NCI-H187 (cell line): Measurements from ENCODE around the gene CNNM4.

Source experiments
- DNase-seq, 2 experiments: peaks; one replicate each; lab custom pipeline; 2025; lab: John Stamatoyannopoulos, UW

CNNM4 gene

DNA sequence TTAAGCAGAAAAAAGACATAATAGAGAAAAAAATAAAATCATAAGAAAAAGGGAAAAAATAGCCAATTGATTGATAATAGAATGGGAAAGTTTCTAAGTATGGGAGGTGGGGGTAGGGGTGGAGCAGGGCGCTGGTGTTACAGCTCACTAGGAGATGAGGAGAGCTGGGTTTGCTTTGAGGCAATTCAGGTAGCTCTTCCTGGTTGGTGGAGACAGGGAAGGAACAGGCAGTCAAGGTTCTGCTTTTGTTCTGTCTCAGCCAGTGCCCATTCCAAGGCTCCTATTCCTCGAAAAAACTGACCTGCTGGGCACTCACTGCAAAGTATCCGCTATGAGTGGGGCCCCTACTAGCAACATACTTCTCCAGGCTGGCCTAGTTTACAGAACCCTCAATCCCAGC is 1.7 kb upstream of the CNNM4 start:
- no peak for DNase-seq

DNA sequence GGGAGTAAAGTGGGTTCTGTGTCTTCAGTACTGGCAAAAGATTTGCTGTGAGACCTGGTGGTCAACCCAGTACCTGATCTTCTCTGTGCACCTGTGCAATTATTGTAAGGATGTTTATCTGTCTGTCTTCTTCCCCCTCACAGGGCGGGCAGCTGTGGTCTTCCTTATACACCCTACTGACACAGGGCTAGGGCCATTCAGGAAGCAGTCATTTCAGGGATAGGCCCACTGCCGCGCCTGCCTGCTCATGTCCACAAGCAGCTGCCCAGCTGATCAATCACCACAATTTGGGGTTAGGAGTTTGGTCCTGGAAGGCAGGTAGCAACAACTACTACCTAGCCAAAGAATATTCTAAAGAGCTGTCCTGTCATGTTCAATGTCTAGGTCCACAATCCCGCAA is 1.2 kb upstream of the CNNM4 start:
- no peak for DNase-seq

DNA sequence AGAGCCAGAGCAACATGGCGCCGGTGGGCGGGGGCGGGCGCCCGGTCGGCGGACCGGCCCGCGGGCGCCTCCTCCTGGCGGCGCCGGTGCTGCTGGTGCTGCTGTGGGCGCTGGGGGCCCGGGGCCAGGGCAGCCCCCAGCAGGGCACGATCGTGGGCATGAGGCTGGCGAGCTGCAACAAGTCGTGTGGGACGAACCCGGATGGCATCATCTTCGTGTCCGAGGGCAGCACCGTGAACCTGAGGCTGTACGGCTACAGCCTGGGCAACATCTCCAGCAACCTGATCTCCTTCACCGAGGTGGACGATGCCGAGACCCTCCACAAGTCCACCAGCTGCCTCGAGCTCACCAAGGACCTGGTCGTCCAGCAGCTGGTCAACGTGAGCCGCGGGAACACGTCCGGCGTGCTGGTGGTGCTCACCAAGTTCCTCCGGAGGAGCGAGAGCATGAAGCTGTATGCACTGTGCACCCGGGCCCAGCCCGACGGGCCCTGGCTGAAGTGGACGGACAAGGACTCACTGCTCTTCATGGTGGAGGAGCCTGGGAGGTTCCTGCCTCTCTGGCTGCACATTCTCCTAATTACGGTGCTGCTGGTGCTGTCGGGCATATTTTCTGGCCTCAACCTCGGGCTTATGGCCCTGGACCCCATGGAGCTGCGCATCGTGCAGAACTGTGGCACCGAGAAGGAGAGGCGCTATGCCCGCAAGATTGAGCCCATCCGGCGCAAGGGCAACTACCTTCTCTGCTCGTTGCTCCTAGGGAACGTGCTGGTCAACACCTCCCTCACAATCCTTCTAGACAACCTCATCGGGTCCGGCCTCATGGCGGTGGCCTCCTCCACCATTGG is 507 bp downstream of the CNNM4 start:
- peak; percentile 6 to 11 for DNase-seq

DNA sequence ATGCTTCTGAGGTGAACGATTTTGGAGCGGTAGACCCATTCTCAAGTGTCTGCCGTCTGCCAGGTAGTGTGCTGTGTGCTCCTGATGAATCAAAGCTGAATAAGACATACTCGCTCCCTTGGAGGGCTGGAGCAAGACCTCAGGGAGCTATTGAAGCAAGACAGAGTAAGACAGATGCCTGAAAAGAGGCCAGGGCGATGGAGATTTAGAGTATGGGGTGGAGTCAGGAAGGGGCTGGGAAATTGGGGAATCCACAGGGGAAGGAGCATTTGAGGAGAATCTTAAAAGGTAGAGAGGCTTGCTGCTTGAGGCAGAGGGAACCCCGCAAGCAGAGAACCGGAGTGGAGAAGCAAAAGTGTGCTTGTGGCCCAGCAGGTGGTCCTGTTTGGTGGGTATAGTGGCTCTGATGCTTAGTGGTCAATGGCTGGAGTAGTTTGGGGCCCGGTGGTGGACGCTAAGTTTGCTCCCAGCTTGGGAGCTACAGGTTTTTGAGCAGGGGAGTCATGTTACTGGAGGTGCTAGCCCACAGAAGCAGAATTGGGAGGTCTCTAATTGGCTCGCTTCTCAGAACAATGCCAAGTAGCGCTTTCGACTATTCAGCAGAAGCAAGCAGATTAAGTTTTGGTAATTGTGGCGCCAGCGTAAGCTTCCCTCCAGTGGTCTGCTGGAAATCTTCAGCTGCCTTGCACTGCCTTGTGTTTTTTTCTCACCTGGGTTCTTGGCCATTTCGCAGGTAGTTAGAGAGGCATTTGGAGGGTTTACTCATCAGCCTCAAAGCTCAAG is 2.0 kb downstream of the CNNM4 start:
- DNase-seq = peak in 1 of 2 experiments; percentile 19

DNA sequence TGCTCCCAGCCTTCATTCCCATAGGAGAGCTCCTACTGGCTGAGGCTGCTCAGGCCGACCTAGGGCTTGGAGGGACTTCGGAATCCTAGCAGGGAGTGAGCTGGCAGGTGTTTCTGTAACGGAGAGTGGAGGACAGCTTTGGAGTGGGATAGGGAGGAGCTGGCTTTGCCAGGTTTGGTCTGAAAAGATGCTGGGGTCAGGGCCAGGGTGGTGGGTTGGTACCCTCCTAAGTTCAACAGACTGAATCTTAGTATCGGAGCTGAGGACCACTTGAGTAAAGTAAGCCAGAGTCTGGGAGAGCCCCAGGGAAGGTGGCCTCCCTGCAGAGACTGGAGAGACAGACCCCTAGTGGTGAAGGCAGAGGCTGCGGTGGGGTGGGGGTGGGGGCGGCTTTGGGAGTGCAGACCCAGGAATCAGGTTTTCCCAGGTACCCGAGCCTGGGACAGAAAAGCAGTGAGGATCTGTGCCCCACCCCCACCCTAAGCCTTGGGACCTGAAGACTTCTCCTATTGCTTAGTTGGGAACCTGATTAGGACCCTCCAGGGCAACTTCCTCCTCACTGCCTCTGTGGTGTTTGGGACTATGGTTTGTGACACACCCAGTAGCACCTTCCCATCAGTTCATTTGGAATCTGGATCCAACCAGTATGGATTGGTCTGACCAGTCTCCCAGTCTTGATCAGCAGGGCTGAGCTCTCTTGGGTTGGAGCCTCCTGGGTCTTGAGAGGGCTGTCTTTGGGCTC is 3.0 kb downstream of the CNNM4 start:
- DNase-seq = peak in 1 of 2 experiments; percentile 10

DNA sequence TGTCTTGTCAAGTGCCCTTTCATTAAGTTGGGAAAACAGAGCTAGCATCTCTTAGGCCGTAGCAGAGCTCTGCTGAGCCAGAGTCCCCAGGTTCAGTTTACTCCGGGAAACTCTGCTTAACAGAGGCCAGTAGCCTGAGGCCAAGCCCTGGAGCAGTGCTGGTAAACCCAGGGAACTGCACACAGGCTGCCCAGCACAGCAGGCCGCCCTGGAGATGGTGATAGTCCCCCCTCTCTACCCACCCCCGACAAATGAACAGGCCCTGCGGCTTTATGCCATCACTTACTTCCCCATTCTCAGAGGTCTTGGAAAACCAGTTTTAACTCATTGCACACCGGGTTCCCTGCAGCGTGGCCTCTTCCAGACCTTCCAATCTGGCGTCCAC is 3.5 kb downstream of the CNNM4 start:
- no peak for DNase-seq

DNA sequence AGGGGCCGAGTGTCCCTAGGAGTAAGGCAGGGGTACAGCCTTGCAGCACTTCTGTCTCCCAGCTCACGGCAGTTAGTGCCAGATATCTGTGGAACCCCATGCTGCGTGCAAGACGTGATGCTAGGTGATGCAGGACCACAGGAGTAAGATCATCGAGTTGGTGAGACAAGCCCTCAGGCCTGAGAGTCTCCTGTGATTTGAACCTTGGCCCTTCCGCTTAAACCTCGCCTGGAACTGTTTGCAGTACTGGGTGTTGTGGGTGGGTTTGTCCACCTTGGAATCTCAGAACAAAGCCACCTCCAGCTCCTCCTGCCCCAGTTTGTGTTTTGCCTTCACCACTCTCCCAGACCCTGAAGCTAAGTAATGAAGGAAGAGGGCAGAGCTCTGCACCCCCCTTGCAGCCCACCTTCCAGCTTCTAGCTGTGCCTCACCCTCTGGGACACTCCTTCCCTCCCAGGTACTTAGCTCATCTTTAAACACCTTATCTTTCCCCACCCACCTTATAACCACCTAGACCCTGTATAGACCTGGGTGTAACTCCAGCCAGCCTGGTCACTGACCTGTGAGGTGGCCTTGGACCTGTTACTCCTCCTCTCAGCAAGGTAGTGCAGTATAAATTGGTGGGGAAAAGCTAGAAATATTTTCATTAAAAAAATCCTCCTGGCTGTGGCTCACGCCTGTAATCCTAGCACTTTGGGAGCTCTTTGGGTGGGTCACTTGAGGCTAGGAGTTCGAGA is 6.6 kb downstream of the CNNM4 start:
- DNase-seq = no peak

DNA sequence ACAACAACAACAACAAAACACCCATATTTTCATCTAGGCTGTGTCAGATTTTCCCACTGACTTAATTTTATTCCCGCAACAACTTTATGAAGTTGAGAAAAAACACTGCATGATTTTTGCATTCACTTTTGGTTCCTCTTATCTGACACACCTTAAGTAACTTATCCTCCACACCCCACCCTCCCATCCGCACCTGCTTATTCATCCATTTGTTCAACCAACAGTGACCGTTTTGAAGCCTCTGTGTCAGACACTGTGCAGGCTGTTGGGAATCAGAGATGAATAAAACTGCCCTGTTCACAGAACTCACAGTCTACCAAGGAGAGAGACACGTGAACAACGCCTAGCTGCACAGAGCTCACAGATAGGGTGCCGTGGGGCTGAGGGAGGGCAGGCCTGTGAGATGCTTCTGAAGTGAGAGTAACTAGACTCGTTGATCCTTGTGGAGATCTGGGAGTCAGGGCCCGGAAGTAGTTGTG is 7.4 kb downstream of the CNNM4 start:
- peak in 1 of 2 experiments; percentile 14 for DNase-seq

DNA sequence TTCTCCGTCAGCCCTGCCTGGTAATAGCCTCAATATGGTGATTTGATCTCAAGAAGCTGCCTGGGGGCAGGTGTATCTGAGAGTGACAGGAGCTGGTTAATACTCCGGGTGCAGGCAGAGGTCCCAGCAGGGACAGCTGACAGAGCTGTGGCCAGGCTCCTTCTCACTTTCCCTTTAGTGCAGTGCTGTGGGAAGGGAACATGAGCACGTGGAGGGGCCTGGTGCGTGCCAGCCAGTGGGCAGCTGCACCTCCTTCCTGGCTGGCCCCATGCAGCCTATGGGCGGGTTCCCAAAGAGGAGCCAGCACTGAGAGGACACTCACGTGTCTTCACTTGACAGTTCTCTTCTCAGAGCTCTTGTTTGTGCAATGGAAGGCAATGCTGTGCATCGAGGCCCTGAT is 9.1 kb downstream of the CNNM4 start:
- DNase-seq = peak; percentile 11 to 16

DNA sequence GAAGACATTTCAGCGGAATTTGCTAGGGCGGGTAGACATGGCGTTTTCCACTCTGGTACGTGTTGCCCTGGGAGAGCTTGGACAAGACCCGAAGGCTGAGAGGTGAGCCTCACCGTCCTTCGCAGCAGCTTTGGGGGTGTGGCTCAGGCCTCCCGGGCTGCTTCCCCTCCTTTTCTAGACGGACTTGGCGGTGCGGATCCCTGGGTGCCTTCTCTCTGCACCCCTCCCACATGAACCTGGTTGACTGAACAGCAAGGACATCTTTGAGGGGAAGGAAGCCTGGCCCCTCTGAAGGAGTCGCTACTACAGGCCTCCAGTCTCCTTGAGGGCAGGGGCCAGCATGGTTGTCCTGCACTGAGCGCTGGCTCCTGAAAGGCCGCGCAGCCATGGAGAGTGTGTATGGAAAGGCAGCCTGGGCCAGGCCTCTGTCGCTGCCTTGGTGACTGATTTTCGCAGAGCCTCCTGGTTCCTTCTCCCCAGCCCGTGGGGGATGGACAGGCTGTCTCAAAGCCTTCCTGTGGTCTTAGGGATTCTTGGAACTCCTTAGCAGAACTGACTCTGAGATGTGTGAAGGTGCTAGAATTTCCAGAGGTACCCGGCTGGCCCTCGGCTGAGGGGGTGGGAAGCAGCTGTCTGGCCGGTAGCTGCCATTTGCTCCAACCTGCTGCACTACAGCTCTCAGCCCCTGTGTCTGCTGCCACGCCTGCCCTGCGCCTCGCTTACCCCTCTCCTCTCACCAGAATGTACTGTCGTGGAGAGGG is 9.9 kb downstream of the CNNM4 start:
- DNase-seq = no peak

DNA sequence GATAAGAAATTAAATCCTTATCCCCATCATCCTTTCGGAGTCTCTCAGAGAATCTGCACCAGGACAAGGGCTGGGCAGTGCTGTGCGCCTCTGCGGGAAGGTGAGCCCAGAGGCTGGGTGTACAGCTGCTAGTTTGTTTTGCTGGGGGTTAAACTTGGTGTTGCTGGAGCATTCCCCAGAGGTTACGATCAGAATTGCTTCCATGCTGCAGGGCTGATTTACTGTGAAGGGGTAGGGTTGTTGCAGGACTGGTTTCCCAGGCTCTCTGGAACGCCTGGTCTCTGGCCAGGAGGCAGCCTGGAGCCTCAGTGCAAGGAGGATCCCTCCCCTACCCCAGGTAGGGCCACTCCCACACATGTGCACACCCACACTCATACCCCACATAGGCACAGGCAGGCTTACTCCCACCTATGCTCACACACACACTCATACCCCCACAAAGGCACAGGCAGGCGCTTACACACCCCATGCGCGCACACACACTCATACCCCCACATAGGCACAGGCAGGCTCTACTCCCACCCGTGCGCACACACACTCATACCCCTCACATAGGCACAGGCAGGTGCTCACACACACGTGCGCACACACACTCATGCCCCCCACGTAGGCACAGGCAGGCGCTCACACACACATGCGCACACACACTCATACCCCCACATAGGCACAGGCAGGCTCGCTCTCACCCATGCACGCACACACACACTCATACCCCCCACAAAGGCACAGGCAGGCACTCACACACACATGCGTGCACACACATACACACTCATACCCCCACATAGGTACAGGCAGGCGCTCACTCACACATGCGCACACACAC is 11.3 kb downstream of the CNNM4 start:
- no peak for DNase-seq

DNA sequence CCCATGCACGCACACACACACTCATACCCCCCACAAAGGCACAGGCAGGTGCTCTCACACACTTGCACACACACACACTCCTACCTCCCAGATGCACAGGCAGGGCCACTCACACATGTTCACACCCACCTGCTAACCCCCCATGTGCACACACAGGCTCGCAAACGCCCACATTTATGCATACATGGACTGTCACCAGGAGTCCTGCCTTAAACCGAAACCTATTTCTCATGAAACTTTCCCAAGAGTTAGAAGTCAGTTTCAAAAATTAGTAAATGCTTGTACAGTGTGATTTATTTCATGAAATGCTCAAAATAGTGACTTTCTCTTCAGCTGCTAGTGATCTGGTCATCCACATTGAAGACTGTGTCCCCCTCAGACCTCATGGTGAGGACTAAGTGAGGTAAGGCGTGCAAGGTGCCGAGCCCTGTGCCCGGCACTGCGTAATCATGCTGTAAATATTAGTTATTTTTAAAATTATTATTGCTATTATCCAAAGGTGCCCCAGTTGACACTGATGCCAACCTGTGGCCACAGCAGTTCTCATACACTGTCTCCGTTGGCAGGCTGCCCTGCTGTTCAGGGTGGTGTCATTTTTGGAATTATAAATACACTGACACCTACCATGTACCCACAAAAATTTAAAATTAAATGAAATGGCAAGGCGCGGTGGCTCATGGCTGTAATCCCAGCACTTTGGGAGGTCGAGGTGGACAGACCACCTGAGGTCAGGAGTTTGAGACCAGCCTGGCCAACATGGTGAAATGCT is 12.4 kb downstream of the CNNM4 start:
- DNase-seq = no peak

DNA sequence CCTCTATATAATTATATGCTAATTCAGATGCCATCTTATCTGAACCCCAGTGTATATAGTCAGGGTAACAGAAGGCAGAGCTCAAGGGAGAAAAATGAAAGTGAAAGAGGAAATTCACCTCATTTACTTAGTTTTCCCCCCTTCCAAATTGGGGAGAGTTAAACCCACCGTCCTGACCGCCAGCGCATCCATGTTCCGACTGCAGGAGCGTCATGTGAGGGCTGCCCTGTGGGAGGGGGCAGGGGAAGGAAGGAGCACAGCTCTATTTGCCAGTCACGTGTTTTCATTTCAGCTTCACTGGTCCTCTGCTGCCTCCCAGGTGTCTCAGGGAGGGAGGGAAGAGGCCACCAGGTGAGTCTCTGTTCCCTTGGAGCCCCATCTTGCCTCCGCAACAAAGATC is 13.2 kb downstream of the CNNM4 start:
- peak; percentile 14 to 57 for DNase-seq

DNA sequence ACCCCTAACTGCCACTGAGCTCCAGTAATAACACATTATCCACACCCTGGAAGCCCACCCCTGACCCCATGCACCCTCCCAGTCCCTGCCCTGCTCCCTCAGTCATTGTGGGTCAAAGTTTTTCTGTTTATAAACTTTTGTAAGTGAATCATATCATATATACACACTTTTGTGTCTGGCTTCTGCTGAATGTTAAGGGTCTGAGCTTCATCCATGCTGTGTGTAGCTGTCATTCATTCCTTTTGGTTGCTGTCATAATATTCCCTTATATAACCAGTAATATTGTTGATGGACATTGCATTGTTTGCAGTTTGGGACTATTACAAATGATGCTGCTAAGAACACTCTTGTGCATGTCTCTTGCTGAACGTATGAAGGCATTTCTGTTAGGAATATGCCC is 14.5 kb downstream of the CNNM4 start:
- DNase-seq = no peak

DNA sequence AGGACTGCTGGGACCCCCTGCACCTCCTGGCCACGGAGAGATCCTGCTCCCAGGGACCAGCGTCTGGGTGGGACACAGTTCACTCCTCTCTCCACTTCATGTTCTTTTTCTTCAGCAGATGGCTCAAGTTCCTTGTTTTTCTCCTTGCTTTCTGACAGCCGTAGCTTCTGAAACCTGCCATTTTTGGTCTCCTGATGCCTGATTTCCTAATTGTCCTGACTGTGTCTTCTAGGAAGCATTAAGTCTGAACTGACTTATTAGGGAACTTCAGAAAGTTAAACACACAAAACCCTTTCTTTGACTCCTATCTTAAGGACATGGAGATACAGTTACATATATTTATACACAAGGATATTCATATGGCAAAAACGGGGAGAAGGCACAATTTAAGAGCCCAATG is 22.7 kb downstream of the CNNM4 start:
- no peak for DNase-seq

DNA sequence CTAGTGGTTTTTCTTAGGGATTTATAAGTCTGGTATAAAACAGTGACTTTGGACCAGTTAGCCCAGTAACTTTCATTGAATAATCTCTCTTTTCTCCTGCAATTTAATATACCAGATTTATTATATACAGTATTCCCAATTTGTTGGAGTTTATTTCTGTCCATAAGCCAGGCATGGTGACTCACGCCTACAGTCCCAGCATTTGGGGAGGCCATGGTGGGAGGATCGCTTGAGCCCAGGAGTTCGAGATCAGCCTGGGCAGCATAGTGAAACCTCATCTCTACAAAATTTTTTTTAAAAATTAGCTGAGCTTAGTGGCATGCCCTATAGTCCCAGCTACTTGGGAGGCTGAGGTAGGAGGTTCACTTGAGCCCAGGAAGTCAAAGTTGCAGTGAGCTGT is 26.7 kb downstream of the CNNM4 start:
- DNase-seq = no peak

DNA sequence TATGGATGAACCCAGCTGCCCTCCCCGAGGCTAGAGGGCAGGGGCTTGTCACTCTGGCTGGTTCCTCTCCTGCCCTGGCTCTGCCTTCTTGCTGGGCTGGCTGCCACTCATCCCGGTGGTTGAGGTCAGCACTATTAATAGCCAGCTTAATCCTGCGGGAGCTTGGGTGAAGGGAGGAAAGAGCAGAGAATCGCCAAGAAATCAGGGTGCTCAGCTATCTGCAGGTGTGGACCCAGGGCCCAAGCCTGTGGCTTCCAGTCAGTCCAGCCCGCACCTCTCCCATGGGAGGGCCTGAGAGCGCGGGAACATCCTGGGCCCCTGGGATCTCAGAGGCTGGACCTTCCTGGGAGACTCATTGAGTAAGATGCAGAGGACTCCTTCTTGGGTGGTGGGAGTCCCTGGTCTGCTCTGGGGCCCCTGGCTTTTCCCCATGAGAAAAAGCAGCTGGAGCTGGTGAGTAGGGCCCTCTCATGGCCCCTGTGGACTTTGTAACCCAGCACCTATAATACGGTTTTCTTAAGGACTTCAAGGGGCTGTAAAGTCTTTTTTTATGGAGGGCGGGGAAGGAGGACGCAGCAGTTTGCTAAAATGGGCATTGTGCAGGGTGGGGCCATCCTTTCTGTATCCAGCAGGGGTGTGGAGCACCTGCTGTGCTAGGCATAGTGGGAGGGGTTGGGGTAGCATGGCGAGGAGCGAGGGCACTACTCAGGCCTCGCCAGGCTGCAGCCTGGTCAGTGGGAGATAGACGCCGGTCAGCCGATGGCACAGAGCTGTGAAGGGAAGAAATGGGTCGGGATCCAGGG is 27.9 kb downstream of the CNNM4 start:
- DNase-seq = peak; percentile 39 to 64

DNA sequence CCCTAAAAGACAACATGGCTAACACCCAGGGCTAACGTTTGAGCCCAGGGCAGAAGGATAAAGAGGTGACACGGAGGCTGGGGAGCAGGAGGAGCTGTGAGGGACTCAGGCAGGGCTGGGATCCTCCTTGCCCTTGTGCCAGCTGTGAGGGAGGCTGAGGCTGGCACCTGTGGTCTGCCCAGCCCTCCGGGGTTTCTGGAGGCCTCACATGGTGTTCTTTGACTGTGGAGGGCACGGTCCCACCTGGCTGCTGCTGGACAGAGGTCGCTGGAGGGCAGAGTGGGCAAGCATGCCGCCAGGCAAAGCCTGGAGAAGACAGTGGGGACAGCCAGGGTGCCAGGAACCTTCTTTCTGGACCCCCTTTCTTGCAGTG is 28.5 kb downstream of the CNNM4 start:
- DNase-seq = no peak
